ENCODE data around the gene ADAMTSL4. TPM values are rescaled to one million over a fixed set of nuclear protein-coding genes. Genes with fewer than 3 reads are reported as not detected.
A peak's percentile ranks its signal among the peaks of the same experiment; 100 is the strongest.

Gene ADAMTSL4
- total RNA-seq, 1 donor from 2014 or later, result 46.3 TPM

DNA sequence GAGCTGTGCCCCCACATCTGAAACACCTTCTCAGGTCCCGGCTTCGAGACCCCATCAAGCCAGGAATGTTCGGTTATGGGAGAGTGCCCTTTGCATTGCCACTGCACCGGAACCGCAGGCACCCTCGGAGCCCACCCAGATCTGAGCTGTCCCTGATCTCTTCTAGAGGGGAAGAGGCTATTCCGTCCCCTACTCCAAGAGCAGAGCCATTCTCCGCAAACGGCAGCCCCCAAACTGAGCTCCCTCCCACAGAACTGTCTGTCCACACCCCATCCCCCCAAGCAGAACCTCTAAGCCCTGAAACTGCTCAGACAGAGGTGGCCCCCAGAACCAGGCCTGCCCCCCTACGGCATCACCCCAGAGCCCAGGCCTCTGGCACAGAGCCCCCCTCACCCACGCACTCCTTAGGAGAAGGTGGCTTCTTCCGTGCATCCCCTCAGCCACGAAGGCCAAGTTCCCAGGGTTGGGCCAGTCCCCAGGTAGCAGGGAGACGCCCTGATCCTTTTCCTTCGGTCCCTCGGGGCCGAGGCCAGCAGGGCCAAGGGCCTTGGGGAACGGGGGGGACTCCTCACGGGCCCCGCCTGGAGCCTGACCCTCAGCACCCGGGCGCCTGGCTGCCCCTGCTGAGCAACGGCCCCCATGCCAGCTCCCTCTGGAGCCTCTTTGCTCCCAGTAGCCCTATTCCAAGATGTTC is 4.3 kb downstream of the ADAMTSL4 start:
- H3K27me3 ChIP-seq (ENCODE audit: low read depth), result no peaks in the 10 kb centered on the region
- TF ChIP-seq, protein P1, sequence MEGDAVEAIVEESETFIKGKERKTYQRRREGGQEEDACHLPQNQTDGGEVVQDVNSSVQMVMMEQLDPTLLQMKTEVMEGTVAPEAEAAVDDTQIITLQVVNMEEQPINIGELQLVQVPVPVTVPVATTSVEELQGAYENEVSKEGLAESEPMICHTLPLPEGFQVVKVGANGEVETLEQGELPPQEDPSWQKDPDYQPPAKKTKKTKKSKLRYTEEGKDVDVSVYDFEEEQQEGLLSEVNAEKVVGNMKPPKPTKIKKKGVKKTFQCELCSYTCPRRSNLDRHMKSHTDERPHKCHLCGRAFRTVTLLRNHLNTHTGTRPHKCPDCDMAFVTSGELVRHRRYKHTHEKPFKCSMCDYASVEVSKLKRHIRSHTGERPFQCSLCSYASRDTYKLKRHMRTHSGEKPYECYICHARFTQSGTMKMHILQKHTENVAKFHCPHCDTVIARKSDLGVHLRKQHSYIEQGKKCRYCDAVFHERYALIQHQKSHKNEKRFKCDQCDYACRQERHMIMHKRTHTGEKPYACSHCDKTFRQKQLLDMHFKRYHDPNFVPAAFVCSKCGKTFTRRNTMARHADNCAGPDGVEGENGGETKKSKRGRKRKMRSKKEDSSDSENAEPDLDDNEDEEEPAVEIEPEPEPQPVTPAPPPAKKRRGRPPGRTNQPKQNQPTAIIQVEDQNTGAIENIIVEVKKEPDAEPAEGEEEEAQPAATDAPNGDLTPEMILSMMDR (IDR thresholded peaks at IDR 0.05; ENCODE audit: borderline replicate concordance), result no peak
- H3K27ac ChIP-seq (replicated peaks), result peak overlapping the region; percentile 93
- peaks cover 55% of the 10 kb centered on the region for H3K4me1 ChIP-seq
- intact Hi-C loops (cut with micrococcal nuclease), result no loop called here
- peaks cover 23% of the 10 kb centered on the region for H3K36me3 ChIP-seq
- no peak for DNase-seq
- no peak overlapping the region for H3K4me3 ChIP-seq
- H3K9me3 ChIP-seq (replicated peaks), result no peaks in the 10 kb centered on the region

DNA sequence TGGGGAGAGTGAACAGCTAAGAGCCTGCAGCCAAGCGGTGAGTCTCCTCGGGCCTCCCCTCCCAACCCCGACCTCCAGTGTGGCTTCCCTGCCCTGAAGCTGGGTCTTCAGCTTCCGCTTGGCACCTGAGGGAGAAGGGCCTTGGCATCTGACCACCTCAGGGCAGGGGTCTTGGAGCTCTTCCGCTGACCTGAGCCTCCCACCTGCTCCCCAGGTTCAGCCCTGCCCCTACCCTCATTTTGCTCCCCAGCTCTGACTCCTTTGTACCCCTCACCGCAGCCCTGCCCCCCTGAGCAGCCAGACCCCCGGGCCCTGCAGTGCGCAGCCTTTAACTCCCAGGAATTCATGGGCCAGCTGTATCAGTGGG is 4.9 kb downstream of the ADAMTSL4 start:
- H3K9me3 ChIP-seq (replicated peaks), result no peaks in the 10 kb centered on the region
- H3K27me3 ChIP-seq (ENCODE audit: low read depth), result no peaks in the 10 kb centered on the region
- intact Hi-C loops (cut with micrococcal nuclease), result no loop called here
- no peak overlapping the region for H3K4me3 ChIP-seq
- H3K4me1 ChIP-seq, result peaks cover 55% of the 10 kb centered on the region
- DNase-seq, result no peak
- H3K27ac ChIP-seq (replicated peaks), result no peak overlapping the region
- TF ChIP-seq, protein P1 (IDR thresholded peaks at IDR 0.05; ENCODE audit: borderline replicate concordance), result no peak
- peaks cover 23% of the 10 kb centered on the region for H3K36me3 ChIP-seq

DNA sequence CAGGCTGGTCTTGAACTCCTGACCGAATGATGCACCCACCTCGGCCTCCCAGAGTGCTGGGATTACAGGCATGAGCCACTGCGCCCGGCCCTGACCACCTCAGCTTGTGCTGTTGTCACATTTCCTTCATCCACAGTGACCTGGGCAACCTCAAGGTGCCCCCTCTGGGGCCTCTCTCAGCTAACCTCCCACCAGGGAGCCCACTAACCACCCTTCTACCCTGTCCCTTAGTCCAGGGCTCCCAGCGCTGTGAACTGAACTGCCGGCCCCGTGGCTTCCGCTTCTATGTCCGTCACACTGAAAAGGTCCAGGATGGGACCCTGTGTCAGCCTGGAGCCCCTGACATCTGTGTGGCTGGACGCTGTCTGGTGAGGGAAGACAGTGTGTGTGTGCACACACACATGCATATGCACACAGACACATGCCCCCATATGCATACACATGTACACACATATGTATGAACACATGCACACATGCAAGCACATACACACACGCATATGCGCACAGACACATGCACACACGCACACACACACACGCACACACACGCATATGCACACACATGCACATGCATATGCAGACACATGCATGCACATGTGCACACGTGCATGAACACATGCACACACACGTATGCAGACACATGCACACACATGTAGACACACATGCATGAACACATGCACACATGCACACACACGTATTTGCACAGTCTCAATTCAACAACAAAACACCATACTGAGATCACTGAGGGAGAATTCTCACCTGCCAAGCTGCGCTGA is 6.2 kb downstream of the ADAMTSL4 start:
- Histone ChIP-seq H3K9me3 (replicated peaks) (no peaks in the 10 kb centered on the region), H3K4me1 (peaks cover 57% of the 10 kb centered on the region), H3K27ac (replicated peaks) (no peak overlapping the region), H3K4me3 (no peak overlapping the region), H3K27me3 (ENCODE audit: low read depth) (no peaks in the 10 kb centered on the region), H3K36me3 (peaks cover 23% of the 10 kb centered on the region)
- no peak for DNase-seq
- TF ChIP-seq, protein P1 (IDR thresholded peaks at IDR 0.05; ENCODE audit: borderline replicate concordance), result no peak
- intact Hi-C loops (cut with micrococcal nuclease), result no loop called here

DNA sequence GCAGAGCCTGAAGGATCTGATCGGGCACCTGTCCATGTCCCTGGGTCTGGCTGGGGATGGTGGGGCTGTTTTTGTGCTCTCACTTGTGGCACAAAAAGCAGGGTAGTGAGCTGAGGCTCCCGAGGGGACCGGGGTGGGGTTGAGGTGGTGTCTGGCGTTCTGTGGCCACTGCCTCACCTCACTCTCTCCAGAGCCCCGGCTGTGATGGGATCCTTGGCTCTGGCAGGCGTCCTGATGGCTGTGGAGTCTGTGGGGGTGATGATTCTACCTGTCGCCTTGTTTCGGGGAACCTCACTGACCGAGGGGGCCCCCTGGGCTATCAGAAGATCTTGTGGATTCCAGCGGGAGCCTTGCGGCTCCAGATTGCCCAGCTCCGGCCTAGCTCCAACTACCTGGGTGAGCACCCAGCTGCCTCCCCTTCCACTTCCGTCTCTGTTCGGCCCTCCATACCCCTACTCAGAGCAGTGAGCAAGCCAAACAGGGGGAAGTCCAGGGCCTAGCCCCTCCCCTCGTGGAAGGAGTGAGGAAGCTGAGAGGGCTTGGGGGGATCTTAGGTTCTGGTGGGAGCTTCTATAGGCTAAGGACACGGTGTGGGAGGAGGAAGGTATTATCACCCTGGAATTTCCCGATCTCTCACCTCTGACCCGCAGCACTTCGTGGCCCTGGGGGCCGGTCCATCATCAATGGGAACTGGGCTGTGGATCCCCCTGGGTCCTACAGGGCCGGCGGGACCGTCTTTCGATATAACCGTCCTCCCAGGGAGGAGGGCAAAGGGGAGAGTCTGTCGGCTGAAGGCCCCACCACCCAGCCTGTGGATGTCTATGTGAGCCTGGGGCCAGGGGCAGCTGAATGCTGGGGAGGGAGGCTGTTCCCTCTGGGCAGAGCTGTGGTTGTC is 7.0 kb downstream of the ADAMTSL4 start:
- Histone ChIP-seq H3K4me1 (peaks cover 54% of the 10 kb centered on the region), H3K27ac (replicated peaks) (no peak overlapping the region)
- intact Hi-C loops (cut with micrococcal nuclease), result no loop called here

More for the DNA sequence above, 7.0 kb downstream of the ADAMTSL4 start:
- Histone ChIP-seq H3K4me3 (no peak overlapping the region), H3K27me3 (ENCODE audit: low read depth) (no peaks in the 10 kb centered on the region), H3K9me3 (replicated peaks) (no peaks in the 10 kb centered on the region), H3K36me3 (peaks cover 23% of the 10 kb centered on the region)
- no peak for DNase-seq
- TF ChIP-seq, protein P1 (IDR thresholded peaks at IDR 0.05; ENCODE audit: borderline replicate concordance), result no peak

Measured in left ventricle myocardium inferior (tissue), 1 donor.